HG03558 (cell line): ENCODE results near the gene PBX4.

Source experiments
- ATAC-seq: cut with Tn5 transposase; IDR thresholded peaks from one replicate; pipeline ENCODE4 v1.9.1; 2021; ENCODE audit warnings: moderate number of reproducible peaks; ENCODE audit not compliant: unreplicated experiment; ENCODE audit errors: extremely low read depth

The PBX4 gene

GRCh38 chr19:19649580-19649995, 31.1 kb upstream of the PBX4 start:
- ATAC-seq = no peak

- ATAC-seq = no peak
These were observed 30.7 kb upstream of the PBX4 start for GRCh38 chr19:19649155-19649554.

- ATAC-seq = no peak
These were observed 28.7 kb upstream of the PBX4 start for GRCh38 chr19:19647037-19647835.

GRCh38 chr19:19645233-19645870, 26.9 kb upstream of the PBX4 start:
- ATAC-seq = no peak

GRCh38 chr19:19644054-19644388, 25.5 kb upstream of the PBX4 start:
- no peak for ATAC-seq

GRCh38 chr19:19643158-19644053, 24.9 kb upstream of the PBX4 start, which contains the start of gene GMIP:
Gene GMIP (minus strand): TSS chr19:19643657. CDS start chr19:19643529, 128 bp downstream.
- no peak for ATAC-seq

- no peak for ATAC-seq
These were observed 24.1 kb upstream of the PBX4 start for GRCh38 chr19:19642506-19643157.

GRCh38 chr19:19637523-19638251, 19.2 kb upstream of the PBX4 start:
- ATAC-seq = no peak

GRCh38 chr19:19637186-19637522, 18.7 kb upstream of the PBX4 start:
- no peak for ATAC-seq

- ATAC-seq = no peak
These were observed 18.2 kb upstream of the PBX4 start for GRCh38 chr19:19636573-19637185.

- ATAC-seq = no peak
These were observed 16.8 kb upstream of the PBX4 start for GRCh38 chr19:19635313-19635702.

- no peak for ATAC-seq
These were observed 16.2 kb upstream of the PBX4 start for GRCh38 chr19:19634516-19635312.

- ATAC-seq = no peak
These were observed 15.4 kb upstream of the PBX4 start for GRCh38 chr19:19633711-19634515.

GRCh38 chr19:19632661-19633060, 14.2 kb upstream of the PBX4 start:
- no peak for ATAC-seq

GRCh38 chr19:19631346-19631745, 12.9 kb upstream of the PBX4 start:
- no peak for ATAC-seq

- ATAC-seq = no peak
These were observed 11.9 kb upstream of the PBX4 start for GRCh38 chr19:19630426-19630825.

GRCh38 chr19:19630062-19630414, 11.6 kb upstream of the PBX4 start:
- ATAC-seq = no peak
